Mesothelial cell of epicardium (in vitro differentiated cells): ENCODE results near the gene PIGX. TPM values are rescaled to one million over a fixed set of nuclear protein-coding genes. Genes with fewer than 3 reads are reported as not detected.

Source experiments
- DNase-seq, 2 experiments: peaks; one replicate each; pipeline ENCODE4 v3.0.0; 2021; ENCODE audit warnings: low spot score in 2 of 2; ENCODE audit not compliant: unreplicated experiment in 2 of 2
- H3K27ac Mint-ChIP-seq: 2 replicates; pipeline ENCODE4 v1.8.0; 2021; ENCODE audit warnings: mixed read lengths
- H3K27me3 Mint-ChIP-seq: 2 replicates; pipeline ENCODE4 v1.8.0; 2021; ENCODE audit warnings: low read depth, mixed read lengths
- H3K36me3 Mint-ChIP-seq: 2 replicates; pipeline ENCODE4 v1.8.0; 2021; ENCODE audit warnings: mixed read lengths
- H3K4me1 Mint-ChIP-seq: 2 replicates; pipeline ENCODE4 v1.8.0; 2021; ENCODE audit warnings: mixed read lengths
- H3K4me3 Mint-ChIP-seq: 2 replicates; pipeline ENCODE4 v1.8.0; 2021; ENCODE audit warnings: mild to moderate bottlenecking, moderate library complexity, mixed read lengths
- H3K9me3 Mint-ChIP-seq: 2 replicates; pipeline ENCODE4 v1.8.0; 2021; ENCODE audit warnings: mixed read lengths
- CTCF ChIP-seq: fragments of 200-600 bp; sonication (generic); IDR thresholded peaks from one replicate; pipeline ENCODE4 v1.5.0; 2021; ENCODE audit warnings: antibody characterized with exemption; ENCODE audit not compliant: unreplicated experiment
- total RNA-seq: library from RNA; stranded (reverse); gene quantifications from 3 replicates; pipeline ENCODE4 v1.2.1, GENCODE V29; 2021

The PIGX gene
- total RNA-seq, 1 donor from 2014 or later, result 26.4 TPM

DNA sequence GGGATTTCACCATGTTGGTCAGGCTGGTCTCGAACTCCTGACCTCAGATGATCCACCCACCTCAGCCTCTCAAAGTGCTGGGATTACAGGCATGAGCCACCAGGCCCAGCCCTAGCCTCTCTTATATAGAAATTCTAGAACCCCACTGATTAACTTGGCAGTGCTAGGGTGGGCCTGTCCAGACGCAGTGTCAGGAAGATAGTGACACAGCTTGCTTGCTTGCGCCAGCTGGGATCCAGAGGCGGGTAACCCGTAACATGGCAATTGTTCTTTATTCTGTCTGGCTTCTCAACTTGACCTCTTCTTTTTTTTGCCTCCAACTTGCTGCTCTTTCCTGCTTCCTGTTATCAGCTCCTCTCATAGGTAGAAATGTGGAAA is 16.3 kb upstream of the PIGX start:
- no peak for DNase-seq
- no peaks in the 10 kb centered on the region for H3K27me3 Mint-ChIP-seq
- no peaks in the 10 kb centered on the region for H3K9me3 Mint-ChIP-seq
- no peaks in the 10 kb centered on the region for H3K4me1 Mint-ChIP-seq
- H3K4me3 Mint-ChIP-seq, result no peak overlapping the region
- H3K27ac Mint-ChIP-seq, result no peak overlapping the region
- H3K36me3 Mint-ChIP-seq, result no peaks in the 10 kb centered on the region
- no peak for TF ChIP-seq CTCF

DNA sequence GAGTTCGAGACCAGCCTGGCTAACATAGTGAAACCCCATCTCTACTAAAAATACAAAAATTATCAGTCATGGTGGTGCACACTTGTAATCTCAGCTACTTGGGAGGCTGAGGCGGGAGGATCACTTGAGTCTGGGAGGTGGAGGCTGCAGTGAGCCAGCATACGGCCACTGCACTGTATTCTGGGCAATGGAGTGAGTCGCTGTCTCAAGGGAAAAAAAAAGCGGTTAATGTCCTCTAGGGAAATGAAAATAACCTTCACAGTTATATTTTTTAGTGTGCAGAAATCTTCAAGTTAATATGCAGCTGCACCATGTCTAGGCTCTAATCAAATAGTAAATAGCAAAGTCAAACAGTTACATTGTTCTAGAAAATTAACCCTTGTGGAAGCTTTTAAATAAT is 14.9 kb upstream of the PIGX start:
- no peak for TF ChIP-seq CTCF
- H3K27ac Mint-ChIP-seq, result no peak overlapping the region
- H3K9me3 Mint-ChIP-seq, result no peaks in the 10 kb centered on the region
- H3K36me3 Mint-ChIP-seq, result no peaks in the 10 kb centered on the region
- H3K4me1 Mint-ChIP-seq, result no peaks in the 10 kb centered on the region
- DNase-seq, result no peak
- peaks cover 2% of the 10 kb centered on the region for H3K27me3 Mint-ChIP-seq
- H3K4me3 Mint-ChIP-seq, result no peak overlapping the region

DNA sequence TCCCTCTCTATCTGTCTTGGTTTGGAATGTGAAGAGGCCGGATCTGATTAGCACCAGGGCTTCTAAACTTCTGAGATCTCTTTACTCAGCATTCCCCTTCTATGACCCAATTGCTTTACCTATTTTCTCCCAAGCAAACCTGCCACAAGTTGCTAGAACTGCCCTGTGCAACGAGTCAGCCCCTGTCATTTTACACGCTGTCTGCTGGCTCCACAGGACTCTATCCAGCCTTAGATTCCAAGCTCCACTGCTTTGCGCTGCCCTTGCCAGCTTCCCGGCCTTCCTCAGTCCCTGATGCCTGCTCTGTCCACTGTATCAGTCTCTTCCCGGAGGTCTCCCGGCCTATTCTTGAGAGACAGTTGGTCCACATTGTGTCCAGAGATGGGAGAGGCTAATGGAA is 12.4 kb upstream of the PIGX start:
- no peak for TF ChIP-seq CTCF
- Mint-ChIP-seq H3K4me3 (no peak overlapping the region), H3K27me3 (peaks cover 4% of the 10 kb centered on the region), H3K27ac (no peak overlapping the region), H3K9me3 (no peaks in the 10 kb centered on the region), H3K4me1 (no peaks in the 10 kb centered on the region), H3K36me3 (no peaks in the 10 kb centered on the region)
- no peak for DNase-seq

- peaks cover 4% of the 10 kb centered on the region for H3K27me3 Mint-ChIP-seq
- no peak overlapping the region for H3K27ac Mint-ChIP-seq
- H3K9me3 Mint-ChIP-seq, result no peaks in the 10 kb centered on the region
- no peak for DNase-seq
- no peaks in the 10 kb centered on the region for H3K4me1 Mint-ChIP-seq
- TF ChIP-seq CTCF, result no peak
- no peak overlapping the region for H3K4me3 Mint-ChIP-seq
- H3K36me3 Mint-ChIP-seq, result no peaks in the 10 kb centered on the region
These were observed 11.4 kb upstream of the PIGX start for GRCh38 chr3:196700801-196701200.

GRCh38 chr3:196706327-196706726 is 5.8 kb upstream of the PIGX start:
- peaks cover 4% of the 10 kb centered on the region for H3K27me3 Mint-ChIP-seq
- no peak for TF ChIP-seq CTCF
- peaks cover 2% of the 10 kb centered on the region for H3K4me1 Mint-ChIP-seq
- no peak for DNase-seq
- H3K4me3 Mint-ChIP-seq, result no peak overlapping the region
- no peaks in the 10 kb centered on the region for H3K36me3 Mint-ChIP-seq
- no peak overlapping the region for H3K27ac Mint-ChIP-seq
- H3K9me3 Mint-ChIP-seq, result no peaks in the 10 kb centered on the region

DNA sequence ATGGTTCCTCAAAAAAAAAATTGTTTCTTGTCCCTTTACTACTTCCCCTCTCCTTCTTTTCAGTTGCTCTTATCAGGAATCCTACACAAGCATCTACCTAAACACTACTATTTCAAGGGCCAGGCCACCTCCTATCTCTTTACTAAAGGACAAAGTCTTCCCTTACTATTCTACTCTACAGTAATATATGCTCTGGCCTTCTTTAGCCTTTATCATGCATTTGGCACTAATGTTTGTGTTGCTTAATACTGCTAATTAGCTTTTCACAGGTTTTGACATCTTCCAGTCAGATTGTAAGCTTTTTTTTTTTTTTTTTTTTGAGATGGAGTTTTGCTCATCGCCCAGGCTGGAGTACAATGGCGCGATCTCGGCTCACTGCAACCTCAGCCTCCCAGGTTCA is 5.4 kb upstream of the PIGX start:
- no peak for TF ChIP-seq CTCF
- no peak for DNase-seq
- Mint-ChIP-seq H3K9me3 (no peaks in the 10 kb centered on the region), H3K27ac (no peak overlapping the region), H3K36me3 (no peaks in the 10 kb centered on the region), H3K4me1 (peaks cover 6% of the 10 kb centered on the region), H3K27me3 (peaks cover 4% of the 10 kb centered on the region), H3K4me3 (no peak overlapping the region)
